Cerebellar cortex (tissue), 1 donor: Measurements from ENCODE around the gene COL1A2.

Source experiments
- DNase-seq: peaks from one replicate; pipeline ENCODE4 v3.0.0-alpha.2; 2015; ENCODE audit warnings: low spot score

COL1A2 gene

DNA sequence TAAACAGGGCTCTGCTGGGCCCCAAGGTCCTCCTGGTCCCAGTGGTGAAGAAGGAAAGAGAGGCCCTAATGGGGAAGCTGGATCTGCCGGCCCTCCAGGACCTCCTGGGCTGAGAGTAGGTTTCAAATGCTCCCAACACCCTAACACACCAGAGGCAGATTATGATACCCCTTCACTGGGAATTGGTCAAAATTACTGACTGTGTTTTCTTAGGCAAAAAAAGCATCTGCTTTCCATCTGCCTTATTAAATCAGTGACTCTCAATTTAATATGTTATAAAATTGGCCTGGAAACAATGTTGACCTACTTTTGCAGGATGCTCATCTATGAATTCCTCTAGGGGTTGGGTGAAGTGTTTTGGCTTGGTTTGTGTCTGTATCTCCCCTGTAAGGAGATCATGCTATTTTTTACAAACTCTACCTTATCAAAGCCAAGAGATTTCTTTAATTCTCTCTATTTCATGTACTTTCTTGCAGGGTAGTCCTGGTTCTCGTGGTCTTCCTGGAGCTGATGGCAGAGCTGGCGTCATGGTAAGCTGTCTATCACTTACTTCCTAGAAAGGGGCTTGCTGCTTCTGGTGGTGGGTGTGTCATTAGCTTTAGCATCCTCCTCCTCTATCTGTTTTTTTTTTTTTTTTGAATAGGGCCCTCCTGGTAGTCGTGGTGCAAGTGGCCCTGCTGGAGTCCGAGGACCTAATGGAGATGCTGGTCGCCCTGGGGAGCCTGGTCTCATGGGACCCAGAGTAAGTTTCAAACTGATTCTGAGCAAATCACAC, 15.9 kb downstream of the COL1A2 start:
- no peak for DNase-seq

DNA sequence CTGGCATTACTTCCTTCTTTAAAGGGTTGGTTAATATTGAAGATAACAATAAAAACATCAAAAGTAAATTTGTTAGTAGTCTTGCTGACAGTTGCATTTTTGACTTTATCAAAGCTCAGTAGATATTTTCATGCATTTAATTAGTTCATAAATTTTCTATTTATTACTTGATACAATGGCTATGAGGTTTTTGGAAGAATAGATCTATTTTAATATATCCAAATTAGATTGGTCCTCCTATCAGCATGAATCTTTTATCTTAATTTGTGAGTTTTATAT, 16.4 kb downstream of the COL1A2 start:
- no peak for DNase-seq

DNA sequence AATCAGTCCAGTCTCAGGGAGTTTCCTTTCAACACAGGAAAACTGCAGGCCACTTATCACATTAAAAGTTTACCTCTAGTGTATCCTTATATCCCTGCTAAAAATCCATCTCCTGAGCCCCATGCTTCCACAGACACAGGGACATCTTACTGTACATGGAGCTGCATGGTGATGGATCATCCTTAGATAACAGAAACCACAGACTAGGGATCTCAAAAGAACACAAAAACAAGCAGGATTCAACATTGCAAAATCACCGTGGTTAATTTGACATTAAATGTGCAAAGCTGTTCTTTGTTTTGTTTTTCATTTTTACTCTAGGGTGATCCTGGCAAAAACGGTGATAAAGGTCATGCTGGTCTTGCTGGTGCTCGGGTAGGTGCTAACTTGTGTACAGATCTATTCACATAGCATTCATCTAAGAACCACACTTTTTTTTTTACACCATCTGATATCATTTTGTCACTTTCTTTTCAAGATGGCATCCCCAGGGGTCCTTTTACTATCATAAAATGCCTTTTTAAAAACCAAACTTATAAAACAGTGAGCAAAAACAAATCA, 18.1 kb downstream of the COL1A2 start:
- DNase-seq: no peak

DNA sequence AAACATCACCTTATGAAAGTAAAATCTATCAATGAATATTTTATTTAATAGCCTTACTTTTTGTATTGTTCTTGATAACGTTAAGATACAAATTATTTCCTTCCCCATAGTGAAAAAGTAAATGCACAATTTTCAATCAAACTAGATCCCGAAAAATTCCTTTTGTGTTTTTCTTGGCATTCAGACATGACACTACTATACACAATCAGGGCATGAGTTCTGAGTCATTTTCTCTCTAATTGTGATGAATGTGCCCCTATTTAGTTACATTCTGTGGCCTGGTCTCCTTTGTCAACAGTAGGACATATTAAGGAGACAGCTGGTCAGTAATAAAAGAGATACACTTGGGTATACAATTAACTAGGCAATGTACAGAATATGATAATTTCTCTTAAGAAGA, 19.8 kb downstream of the COL1A2 start:
- no peak for DNase-seq

DNA sequence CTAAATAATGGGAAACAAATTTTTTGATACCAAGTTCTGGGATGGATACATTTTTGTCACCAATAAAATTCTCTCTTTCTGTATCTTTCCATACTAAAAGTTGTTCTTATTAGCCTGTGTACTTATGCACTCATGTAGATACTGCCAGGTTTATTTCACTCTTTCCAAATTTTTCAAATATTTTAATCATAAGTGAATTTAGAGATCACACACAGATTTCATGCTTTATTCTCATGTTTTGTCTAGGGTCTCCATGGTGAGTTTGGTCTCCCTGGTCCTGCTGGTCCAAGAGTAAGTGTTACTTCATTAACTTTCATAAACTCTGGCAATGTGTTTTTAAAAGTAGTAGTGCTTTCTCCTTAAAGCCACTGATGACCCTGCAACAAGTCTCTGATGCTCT, 20.3 kb downstream of the COL1A2 start:
- no peak for DNase-seq

DNA sequence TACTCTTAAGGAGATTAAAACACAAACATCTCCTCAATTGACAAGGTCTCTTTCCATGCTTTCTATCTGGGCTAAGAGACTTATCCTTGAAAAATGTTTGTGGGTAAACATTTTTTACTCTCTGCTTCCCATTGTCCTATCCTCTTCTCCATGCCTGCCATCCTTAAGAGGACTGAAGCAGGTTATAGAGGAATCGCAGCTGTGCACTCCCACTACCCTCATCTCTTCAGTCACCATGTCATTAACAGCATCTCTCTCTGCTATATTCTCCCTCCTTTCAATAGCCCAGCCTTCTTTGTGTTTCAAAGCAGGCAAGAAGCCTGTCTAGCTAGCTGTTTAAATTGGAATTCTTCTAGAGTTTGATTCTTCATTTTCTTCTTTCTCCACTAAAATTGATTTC, 22.6 kb downstream of the COL1A2 start:
- DNase-seq: no peak

DNA sequence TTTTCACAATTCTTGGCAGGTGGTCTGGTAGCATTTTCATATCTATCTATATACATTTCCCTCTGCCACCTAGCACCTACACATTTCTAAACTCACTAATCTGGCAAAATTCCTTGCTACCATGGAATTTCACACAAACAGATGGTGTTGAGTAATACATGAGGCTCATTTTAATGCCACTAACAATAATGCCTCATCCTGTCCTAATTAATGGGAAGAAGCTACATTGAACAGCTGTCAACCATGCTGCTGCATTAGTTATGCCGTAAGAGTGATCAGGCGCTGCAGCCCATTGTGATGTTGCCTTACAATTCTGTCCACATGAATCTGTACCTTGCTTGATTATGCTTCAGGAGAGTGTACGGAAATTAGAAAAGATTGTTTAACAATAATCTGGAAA, 23.2 kb downstream of the COL1A2 start:
- no peak for DNase-seq

DNA sequence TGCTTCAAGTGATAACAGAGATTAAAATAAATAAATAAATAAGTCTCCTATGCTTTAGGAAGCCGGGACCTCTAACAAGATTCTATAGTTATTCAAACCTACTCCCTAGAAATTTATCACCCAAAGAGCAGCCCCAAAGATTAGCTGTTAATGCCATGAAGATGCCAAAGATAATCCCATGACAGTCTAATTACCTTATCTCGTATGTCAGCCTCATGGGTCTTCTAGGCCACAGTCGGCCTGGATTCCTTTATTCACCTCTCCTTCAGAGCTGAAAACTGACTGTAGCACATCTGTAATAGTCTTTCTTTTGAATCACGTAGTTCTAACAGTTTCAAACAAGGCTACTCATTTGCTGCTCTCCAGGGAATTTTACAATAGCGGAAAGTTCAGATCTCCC, 24.2 kb downstream of the COL1A2 start:
- no peak for DNase-seq

DNA sequence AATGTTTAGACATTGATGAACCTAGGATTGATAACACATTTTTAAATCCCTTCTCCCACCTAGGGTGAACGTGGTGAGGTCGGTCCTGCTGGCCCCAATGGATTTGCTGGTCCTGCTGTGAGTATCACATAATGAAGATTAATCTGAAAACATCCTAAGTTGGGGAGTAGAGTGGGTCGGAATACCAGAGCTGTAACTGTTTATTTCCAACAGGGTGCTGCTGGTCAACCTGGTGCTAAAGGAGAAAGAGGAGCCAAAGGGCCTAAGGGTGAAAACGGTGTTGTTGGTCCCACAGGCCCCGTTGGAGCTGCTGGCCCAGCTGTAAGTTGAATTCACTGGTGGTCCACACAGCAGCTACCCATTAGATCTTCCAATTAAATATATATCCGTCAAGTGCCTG, 25.6 kb downstream of the COL1A2 start:
- no peak for DNase-seq

DNA sequence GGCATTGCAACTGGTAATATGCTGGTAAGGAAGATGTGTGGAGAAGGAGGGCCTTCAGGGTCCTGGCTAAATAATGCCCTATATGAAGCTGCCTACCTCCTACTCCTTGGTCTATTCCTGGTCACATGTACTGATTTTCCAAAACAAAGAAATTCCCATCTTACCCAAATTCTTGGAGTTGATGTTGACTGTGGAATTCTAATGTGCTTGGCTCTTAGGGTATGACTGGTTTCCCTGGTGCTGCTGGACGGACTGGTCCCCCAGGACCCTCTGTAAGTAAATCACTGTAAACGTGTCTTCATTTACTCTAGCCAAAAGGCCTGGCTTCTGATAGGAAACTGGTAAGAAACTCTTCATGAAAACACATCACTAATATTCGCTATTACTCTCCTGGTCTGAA, 27.0 kb downstream of the COL1A2 start:
- no peak for DNase-seq

DNA sequence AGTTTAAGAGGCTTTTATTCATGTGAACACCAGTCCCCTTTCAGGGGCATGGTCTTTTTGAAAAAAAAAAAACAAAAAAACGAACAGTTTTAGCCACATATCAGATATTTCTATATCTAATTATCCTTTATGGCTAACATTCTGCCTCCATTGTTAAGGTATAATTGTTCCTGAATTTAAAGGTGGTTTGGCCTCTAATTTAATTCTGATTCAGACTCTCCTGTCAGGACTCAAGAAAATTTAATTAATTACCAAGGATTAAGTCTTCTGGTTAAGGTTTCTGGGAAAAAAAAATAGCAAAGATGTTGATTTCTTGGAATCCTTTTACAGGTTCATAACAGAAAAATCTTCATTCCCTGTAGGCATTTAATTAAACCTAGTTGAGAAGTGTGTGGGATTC, 27.4 kb downstream of the COL1A2 start:
- no peak for DNase-seq

DNA sequence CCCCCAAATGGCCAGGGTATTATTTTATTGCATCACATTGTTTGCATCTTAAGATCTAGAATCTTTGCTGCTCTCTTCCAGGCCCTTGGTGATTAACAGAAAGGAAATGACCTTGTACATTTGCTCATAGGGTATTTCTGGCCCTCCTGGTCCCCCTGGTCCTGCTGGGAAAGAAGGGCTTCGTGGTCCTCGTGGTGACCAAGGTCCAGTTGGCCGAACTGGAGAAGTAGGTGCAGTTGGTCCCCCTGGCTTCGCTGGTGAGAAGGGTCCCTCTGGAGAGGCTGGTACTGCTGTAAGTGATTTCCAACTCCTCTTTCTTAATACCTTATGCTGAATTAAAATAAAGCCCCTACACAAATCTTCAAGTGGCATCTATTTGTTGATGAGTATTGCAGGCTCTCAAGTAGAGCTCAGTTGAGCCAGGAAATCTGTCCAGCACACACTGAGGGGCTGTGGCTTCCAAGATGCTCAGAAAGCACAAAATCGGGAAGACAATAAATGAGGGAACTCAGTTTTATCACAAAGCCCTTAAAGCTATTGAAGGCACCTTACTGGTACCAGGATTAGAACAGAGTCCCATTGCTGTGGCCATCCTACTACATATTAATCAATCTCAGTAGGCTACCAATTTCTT, 28.2 kb downstream of the COL1A2 start:
- DNase-seq: no peak

DNA sequence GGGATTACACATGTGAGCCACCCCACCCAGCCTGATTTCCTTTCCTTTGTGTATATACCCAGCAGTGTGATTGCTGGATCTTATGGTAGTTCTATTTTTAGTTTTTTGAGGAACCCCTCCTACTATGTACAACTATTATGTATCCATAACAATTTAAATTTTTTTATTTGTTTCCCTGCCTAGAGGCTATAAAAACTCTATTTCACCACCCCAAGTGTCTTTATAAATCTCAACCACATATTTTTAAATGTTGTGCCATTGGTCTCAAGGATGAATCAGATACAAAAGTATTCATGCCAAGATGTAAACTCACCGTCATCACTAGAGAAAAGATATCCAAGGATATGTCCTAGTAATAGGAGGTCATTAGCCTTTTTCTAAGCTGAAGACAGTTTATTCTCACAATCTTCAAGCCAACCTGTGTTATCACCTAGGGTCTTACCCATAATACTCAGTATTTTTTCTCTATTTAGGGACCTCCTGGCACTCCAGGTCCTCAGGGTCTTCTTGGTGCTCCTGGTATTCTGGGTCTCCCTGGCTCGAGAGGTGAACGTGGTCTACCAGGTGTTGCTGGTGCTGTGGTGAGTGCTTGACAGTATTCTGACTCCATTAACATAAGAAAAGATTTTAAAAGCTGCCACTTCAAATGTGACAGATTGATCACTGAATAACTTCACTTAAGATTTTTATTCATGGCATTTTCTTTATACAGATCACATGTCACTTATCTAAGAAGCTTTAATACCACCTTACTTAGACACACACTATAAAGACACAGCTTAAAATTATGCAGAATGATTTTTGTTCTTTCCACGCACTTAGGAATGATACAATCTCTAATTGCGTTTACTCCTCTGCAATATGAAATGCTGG, 29.4 kb downstream of the COL1A2 start:
- DNase-seq: no peak

DNA sequence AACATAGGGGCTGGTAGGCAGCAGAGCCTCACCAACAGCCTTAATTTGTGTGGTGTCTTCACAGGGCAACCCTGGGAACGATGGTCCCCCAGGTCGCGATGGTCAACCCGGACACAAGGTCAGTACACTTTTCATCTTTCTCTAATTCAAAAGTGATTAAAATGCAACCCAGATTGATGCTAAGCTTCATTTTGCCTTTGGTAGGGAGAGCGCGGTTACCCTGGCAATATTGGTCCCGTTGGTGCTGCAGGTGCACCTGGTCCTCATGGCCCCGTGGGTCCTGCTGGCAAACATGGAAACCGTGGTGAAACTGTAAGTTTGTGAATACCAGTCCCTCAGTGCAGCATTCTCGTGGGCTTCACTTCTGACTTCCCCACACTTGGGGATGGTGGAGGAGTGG, 30.9 kb downstream of the COL1A2 start:
- no peak for DNase-seq

DNA sequence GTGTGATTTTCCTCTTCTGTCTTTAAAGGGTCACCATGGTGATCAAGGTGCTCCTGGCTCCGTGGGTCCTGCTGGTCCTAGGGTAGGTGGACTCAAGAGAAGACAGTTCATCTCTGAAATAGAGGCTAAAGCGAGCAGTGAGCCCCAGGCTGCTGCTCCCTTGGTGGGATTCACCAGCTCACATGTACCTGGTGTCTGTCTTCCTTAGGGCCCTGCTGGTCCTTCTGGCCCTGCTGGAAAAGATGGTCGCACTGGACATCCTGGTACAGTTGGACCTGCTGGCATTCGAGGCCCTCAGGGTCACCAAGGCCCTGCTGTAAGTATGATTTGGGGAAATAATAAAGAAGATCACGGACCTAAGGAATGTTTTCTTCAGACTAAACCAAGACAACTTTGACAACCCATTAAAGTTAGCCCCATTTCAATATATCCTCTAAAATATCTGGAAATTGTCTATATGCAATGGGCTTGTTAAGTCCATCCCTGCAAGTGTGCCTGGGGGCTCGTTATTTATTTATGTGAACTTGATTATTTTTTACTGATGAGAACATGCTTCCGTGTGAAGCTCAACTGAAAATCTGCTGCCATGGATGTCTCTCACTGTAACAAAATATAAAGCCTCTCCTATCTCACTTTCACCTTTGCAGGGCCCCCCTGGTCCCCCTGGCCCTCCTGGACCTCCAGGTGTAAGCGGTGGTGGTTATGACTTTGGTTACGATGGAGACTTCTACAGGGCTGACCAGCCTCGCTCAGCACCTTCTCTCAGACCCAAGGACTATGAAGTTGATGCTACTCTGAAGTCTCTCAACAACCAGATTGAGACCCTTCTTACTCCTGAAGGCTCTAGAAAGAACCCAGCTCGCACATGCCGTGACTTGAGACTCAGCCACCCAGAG, 32.5 kb downstream of the COL1A2 start:
- DNase-seq: no peak

DNA sequence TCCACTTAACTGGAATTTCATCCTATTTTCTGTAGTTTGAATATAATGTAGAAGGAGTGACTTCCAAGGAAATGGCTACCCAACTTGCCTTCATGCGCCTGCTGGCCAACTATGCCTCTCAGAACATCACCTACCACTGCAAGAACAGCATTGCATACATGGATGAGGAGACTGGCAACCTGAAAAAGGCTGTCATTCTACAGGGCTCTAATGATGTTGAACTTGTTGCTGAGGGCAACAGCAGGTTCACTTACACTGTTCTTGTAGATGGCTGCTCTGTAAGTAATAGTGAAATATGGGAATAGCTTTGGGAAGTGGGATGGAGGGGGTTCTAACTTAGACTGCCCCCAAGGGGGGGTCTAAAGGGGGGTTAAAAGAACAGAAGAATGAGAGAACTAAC, 34.5 kb downstream of the COL1A2 start:
- DNase-seq: no peak

DNA sequence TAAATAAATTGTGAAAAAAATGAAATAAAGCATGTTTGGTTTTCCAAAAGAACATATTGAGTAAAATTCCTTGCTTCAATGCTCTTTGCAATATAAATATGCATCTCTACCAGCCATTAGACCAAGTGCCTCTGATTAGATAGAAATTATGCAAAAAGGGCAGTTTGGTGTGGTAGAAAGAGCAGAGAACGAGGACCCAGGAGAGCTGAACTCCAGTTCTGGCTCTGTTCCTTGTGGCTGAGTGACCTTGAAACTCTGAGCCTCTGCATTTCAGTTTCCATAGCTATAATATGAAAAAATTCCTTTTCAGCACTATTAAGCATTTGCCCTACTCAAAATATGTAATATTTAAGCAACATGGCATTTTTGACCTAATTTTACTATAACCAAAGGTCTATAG, 36.5 kb downstream of the COL1A2 start:
- no peak for DNase-seq

DNA sequence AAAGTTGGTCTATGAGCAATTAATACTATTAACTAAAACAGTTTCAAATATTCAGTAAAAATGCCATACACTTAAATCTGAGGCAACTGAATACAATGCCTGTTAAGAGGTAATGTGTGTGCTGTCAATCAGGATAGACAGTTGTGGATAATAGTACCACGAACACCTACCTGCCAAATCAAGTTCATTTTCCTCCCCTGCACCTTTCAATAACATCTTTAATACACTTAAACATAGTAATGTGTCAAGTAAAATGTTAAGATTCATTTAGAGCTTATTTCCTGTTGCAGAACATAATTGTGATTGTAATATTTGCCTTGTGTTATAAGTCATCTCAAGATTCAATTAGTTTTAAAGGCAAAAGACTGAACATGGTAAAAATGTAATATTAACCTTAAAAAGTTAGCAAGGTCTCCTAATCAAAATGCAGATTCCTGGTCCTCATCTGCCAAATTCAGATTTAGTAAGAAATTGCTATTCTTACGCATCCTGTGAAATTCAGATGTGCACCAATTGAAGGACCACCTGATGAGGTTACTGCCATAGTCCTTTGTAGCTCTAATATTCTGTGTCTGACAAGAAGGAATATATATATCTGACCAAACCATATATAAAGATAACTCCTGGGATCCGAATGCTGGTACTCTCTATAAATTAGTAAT, 37.1 kb downstream of the COL1A2 start:
- DNase-seq: no peak

DNA sequence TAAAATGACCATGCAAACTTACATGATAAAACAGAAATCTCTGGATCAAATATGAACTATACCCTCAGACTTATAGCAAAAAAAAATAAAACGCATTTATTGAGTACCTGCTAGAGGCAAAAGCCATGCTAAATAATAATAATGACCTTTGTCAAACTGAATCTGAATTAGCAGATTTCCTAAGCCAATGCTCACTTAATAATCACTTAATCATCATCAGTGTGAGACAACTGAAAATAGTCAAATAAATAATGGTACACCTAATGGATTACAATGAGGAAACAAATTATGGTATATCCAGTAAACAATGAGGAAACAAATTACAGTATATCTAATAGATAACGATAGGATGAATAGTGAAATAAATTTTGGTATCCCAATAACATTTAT, 37.6 kb downstream of the COL1A2 start:
- no peak for DNase-seq

DNA sequence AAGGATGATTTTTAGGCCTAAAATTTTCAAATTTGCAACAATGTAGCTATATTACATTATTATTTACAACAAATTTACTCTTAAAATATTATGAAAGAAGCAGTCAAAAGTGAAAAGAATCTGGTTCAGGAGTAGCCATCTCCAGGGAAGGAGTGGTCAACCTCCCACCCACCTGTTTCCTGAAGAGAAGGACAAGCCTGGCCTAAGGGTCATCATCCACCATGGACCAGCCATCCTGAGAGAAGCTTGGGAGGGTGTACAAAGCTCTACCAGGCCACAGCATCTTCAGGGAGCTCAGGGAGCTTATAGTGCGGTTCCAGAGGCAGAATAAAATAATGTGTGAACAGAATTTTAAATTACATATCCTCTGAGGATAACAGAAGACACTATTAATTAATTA, 38.1 kb downstream of the COL1A2 start:
- no peak for DNase-seq

DNA sequence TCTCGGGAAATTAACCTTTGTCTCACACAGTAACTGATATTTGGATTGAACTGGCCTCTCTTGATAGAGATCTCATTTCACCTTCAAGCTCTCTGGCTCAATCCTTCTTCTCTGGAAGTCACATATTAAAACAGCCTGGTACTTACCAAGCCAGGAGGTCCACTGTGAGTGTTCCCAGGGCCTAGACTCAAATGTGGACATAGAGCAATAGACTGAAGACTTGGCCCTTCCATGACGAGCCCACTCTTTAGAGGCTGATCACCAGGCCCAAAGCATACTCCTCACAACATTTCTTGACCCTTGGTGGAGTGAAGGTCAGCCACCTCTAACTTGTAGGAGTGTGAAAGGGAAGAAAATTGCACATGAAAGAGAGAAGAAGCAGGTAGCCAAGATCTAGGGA, 38.5 kb downstream of the COL1A2 start:
- no peak for DNase-seq
